Stimulated activated CD4-positive, alpha-beta T cell treated with anti-CD3 and anti-CD28 coated beads, Interleukin-4, amount 100 ng/mL, for 24 hours (primary cell): ENCODE results near the gene DCTD.

Experiments used
- DNase-seq: peaks from one replicate; pipeline ENCODE4 v3.0.0-alpha.2; 2020

The DCTD gene

GRCh38 chr4:182888891-182889290 is 28.3 kb downstream of the DCTD start:
- DNase-seq, result no peak

- DNase-seq, result no peak
Observed at GRCh38 chr4:182886768-182887167, 30.4 kb downstream of the DCTD start.

- no peak for DNase-seq
Observed at GRCh38 chr4:182886205-182886604, 31.0 kb downstream of the DCTD start.

GRCh38 chr4:182885738-182886077 is 31.5 kb downstream of the DCTD start:
- no peak for DNase-seq

- DNase-seq, result no peak
Observed at GRCh38 chr4:182885022-182885737, 32.0 kb downstream of the DCTD start.

GRCh38 chr4:182884040-182884439 is 33.1 kb downstream of the DCTD start:
- DNase-seq, result no peak

- DNase-seq, result no peak
Observed at GRCh38 chr4:182883351-182883750, 33.8 kb downstream of the DCTD start.

GRCh38 chr4:182881914-182882313 is 35.3 kb downstream of the DCTD start:
- no peak for DNase-seq

GRCh38 chr4:182880387-182881356 is 36.5 kb downstream of the DCTD start:
- no peak for DNase-seq

- DNase-seq, result no peak
Observed at GRCh38 chr4:182879913-182880312, 37.3 kb downstream of the DCTD start.

GRCh38 chr4:182878633-182879495 is 38.3 kb downstream of the DCTD start:
- no peak for DNase-seq

GRCh38 chr4:182877326-182877883 is 39.8 kb downstream of the DCTD start:
- no peak for DNase-seq

- DNase-seq, result no peak
Observed at GRCh38 chr4:182876427-182876826, 40.8 kb downstream of the DCTD start.

- no peak for DNase-seq
Observed at GRCh38 chr4:182875453-182876405, 41.5 kb downstream of the DCTD start.

GRCh38 chr4:182874797-182875345 is 42.3 kb downstream of the DCTD start:
- no peak for DNase-seq

GRCh38 chr4:182874304-182874751 is 42.9 kb downstream of the DCTD start:
- no peak for DNase-seq

- DNase-seq, result no peak
Observed at GRCh38 chr4:182873726-182874125, 43.5 kb downstream of the DCTD start.

GRCh38 chr4:182873289-182873688 is 43.9 kb downstream of the DCTD start:
- no peak for DNase-seq

- DNase-seq, result no peak
Observed at GRCh38 chr4:182872886-182873285, 44.3 kb downstream of the DCTD start.

- no peak for DNase-seq
Observed at GRCh38 chr4:182871616-182872015, 45.6 kb downstream of the DCTD start.

- no peak for DNase-seq
Observed at GRCh38 chr4:182869697-182870096, 47.5 kb downstream of the DCTD start.
